ENCODE results near the gene JOSD1.

GRCh38 chr22:38713921-38714320, 13.2 kb upstream of the JOSD1 start:
- TF ChIP-seq EZH2 (IDR thresholded peaks at IDR 0.05; ENCODE audit: borderline replicate concordance, low read depth, low read length, severe bottlenecking) (no peak), CTCF (IDR thresholded peaks at IDR 0.05; ENCODE audit: extremely low read depth in 1 of 2, insufficient read depth in 1 of 2, low read depth in 1 of 2, low read length in 2 of 2) (no peak), MAX (IDR thresholded peaks at IDR 0.05; ENCODE audit: insufficient read depth, insufficient read length) (no peak), POLR2AphosphoS5 (IDR thresholded peaks at IDR 0.05; ENCODE audit: insufficient read depth, low read depth, low read length) (no peak), JUN (IDR thresholded peaks at IDR 0.05; ENCODE audit: borderline replicate concordance, insufficient read depth, insufficient read length, low read depth) (no peak)
